HG02852 (cell line): Measurements from ENCODE around the gene CDK14.

Source experiments
- ATAC-seq: cut with Tn5 transposase; IDR thresholded peaks from one replicate; pipeline ENCODE4 v1.9.1; 2021; ENCODE audit warnings: mild to moderate bottlenecking, moderate library complexity; ENCODE audit not compliant: unreplicated experiment

CDK14 gene

DNA sequence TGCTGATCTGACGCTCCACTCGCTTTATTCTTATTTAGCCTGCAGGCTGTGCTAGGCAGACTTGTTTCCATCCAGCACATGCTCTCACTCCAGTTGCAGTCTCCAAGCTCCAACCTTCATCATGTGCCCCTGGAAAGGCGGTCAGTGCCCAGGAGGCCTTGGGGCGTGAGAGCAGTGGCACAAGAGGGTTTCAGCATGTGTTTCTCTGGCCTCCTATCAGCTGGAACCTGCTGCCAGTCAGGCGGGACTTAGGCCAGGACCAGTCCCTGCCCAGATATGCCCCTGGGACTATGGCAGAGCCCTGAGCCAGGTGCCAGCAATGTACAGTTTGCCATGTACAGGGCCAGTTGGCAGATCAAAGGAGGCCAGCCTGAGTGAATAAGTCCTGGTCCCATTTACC is 337.9 kb downstream of the CDK14 start:
- ATAC-seq: no peak

DNA sequence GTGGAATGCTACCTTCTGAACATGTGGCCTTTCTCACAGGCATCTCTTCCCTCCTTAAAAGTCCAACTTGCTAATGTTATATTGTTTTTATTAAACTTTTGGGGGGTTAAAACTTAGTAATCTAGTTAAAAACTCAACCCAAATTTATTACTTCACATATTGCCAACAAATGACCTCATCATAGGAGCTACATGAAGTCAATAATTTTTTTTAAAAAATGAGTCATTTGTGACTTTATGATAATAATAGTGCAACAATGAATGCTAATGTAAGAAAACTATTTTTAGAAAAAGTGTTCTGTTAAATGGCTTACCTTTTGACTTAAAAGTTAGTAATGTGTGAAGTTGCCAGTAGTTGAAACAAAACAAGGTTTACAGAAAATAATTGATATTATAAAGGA is 342.2 kb downstream of the CDK14 start:
- no peak for ATAC-seq

DNA sequence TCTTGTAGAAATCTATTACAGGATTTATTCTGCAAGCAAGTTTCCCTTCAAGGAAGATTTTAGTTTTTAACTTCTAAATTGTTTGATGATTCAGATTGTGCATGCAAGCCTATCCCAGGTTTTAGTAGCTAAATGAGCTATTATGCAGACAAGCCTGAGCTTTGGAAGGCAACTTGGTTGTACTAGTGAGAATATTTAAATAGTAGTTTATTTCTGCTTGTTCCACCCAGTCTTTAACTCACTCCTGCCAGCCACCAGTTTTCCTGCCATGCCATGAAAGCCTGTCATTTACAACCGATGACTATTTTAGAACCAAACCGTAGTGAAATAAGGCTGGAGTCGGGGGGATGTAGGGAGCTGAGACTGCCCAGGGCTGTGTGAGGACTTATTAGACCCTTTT is 343.5 kb downstream of the CDK14 start:
- ATAC-seq: no peak

DNA sequence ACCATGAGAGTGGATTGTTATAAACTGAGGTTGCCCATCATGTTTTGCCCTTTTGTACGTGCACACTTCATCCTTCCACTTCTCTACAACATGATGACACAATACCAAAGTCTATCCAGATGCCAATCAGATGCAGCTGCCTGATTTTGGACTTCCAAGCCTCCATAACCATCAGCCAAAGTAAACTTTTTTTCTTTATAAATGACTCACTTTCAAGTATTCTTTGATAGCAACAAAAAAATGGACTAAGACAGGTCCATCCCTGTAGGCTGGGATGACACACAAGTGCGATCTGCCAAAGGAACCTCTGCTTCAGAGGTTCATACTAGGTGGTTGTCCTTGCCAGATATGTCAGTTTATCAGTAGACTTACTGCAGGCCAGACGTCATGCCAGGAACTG is 347.9 kb downstream of the CDK14 start:
- ATAC-seq: no peak

DNA sequence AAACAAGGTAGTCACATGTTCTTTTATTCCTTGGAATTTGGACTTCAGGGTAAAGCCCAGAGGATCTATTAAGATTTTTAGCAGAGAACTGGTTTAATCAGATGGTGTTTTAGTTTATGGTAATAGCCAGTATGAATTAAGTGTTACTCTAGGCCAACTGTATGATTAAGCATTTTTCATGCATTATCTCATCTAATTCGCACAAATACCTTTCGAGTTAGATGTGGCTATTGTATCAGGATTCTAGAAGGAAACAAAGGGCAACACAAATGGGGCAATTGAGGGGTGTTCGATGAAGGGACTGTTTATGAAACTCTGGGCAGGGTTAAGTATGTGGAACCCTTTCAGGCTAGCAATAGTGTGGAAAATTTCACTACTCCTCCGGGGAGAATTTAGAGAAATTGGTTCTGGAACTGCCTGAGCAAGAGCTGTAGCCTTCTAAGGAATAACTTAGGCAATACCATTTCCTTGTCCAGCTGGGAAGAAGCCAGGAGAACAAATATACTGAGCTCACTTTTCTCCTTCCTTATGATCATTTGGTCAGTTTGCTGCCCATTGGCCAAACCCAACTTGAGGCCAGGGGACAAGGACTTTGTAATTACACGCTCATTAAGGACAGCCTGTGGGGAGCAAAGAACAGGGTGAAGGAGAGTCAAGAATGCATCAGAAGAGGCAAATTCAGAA is 349.1 kb downstream of the CDK14 start:
- no peak for ATAC-seq

DNA sequence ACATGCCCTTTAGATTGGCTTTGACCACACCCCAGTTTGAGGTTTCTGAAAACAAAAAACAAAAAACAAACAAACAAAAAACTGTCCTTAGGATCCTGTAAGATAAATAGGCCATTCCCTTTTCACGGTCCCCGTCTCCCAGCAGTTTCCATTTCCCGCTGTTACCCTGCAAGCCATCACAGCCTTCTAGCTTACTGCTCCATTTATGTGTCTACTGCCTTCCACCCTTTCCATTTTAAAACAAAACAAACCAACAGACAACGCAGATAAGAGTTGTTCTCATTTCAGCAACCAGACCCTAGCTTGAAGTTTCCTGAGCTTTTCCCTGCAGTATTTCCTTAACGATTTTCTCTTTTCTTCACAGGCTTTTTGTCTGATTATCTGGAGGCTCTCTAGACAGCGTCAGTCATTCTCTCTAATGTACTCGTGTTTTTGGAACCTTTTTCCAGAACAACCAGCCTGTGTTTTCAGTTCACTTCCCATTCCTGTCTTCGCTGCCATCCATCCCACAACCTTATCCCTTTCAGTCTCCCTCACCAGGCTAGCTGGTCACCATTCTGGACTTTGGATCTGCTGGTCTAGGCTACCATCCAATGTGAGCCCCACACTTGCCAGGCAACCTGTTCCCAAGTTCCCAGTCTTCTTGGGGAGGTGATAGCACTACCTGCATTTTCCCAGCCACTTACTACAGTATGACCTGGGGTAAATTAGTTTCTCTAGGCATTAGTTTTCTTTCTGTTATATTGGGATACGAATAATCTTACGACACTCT is 350.8 kb downstream of the CDK14 start:
- ATAC-seq: no peak

DNA sequence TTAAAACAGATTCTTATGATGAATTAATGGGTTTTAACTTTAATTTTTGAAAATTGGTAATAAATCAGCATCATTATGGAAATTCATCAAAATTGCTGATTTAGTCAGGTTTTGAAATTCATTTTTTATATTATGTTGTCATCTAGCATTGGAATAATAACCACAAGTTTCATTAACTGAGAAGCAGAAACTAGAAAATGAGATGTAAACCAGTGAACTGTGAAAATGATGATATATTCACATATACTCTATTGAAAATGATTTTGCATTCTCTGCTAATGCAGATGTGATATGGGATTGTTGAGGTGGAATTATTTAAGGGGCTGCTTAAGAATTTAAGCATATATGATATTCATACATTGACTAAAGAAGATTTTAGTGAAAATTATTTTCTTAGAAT is 352.0 kb downstream of the CDK14 start:
- no peak for ATAC-seq

DNA sequence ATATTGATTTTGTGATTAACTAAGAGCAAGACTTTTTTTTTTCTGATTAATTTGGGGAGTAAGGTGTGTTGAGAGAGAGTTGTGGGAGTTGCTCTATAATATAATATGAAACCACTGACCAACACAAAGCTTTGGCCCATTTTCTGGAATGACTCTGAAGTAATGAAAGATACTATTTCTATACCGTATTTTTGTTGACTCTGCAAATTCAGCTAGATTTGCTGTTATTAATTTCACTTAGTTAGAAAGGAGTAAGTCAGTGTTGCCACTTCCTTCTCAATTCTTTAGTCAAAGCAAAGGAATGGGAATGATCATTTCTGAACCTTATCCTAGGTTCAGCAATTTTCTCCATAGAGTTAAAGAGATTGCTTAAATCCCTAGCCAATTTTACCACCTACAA is 355.1 kb downstream of the CDK14 start:
- no peak for ATAC-seq

DNA sequence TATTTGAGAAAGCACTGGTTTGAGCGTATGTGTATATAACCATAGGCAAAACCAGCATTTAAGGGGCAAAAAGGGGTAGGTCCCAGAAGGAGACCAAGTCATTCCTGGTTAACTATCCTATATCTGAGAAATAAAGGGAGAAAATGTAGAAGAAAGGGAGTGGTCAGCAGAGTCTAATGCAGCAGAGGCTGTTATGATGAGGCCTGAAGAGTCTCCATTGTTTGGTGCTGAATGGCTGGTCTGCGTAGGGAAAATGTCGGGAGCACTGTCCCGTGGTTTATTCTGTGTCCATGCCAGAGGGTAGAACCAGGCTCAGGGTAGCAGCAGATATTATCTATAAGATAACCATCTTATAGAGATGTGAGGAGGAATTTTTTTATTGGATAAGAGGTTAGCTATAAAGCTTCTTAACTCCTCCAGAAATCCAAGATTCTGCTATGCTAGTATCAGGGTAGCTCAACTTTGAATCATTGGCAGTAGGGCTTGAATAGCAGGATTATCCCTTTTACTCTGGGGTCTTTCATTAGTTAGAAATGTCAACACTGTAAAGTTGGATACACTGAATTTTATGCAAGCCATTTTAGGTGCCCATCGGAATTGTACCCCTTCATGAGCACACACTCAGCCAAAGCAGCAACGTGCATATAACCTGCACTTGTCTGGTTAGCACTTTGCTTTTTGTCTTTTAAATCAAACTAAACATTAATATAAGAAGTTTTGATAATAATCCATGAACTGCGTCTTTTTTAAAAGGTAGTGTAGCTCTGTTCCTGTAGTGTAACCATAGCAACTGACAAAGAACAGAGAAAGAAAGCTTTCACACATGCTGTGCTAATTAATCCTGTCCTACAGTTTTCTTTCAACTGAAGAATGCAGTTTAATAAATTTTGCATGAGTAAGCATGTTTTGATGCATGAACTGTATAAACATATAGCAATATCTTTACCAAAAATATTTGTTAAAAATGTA is 356.1 kb downstream of the CDK14 start:
- ATAC-seq: no peak

DNA sequence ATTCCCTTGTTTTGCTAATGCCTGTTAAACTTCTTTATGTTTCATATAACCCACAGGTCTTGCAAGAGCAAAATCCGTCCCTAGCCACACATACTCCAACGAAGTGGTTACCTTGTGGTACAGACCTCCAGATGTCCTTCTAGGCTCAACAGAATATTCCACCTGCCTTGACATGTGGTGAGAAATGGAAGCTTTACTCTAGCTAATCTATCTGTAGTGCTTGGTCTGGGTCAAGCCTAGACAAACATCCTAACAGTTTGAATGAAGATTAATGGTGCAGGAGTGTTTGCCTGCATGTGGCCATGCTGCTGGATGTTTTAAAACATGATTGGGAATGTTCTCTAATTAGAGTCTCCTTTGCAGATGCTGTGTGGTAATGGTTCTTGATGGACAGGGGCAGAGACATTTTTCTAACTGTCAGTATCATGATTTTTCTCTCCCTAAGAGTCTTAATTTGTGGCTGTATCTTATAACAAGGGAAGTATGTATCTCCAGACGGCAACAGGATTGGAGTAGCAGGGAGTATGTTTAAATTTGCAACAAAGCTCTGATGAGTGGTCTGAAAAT is 359.6 kb downstream of the CDK14 start:
- no peak for ATAC-seq

DNA sequence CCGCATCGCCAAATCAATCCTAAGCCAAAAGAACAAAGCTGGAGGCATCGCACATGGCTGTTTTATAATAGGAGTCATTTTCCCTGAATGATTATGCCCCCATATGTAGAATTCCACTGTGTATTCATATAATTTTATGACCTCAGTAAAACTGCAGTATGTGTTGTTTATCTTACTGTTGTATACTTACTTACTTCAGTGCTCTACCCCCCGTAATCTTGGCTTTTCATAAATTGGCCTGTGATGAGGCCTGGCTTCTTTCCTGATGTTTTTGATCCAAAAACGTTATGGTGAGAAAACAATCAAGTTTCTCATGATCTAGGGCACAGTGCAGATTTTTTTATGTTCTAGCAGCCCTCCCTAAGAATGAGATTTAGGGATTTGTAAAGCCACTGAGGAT is 361.8 kb downstream of the CDK14 start:
- ATAC-seq: no peak

DNA sequence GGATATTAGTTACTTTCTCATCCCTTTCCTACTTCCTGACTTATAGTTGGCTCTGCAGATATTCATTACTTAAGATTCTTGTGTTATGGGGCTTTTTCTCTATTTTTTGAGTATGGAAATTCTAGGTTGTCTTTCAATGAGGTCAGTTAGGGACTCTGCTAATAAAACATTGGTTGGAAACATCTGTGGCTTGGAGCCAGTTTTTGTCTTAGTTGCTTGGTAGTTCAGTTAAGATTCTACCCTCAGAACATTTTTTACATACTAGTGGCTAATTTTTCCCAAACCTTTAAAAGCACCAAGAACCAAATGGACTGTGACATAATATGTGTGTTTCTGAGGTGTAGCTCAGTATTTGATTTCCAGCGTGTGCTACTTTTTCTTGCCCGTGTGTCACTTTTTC is 362.5 kb downstream of the CDK14 start:
- no peak for ATAC-seq

DNA sequence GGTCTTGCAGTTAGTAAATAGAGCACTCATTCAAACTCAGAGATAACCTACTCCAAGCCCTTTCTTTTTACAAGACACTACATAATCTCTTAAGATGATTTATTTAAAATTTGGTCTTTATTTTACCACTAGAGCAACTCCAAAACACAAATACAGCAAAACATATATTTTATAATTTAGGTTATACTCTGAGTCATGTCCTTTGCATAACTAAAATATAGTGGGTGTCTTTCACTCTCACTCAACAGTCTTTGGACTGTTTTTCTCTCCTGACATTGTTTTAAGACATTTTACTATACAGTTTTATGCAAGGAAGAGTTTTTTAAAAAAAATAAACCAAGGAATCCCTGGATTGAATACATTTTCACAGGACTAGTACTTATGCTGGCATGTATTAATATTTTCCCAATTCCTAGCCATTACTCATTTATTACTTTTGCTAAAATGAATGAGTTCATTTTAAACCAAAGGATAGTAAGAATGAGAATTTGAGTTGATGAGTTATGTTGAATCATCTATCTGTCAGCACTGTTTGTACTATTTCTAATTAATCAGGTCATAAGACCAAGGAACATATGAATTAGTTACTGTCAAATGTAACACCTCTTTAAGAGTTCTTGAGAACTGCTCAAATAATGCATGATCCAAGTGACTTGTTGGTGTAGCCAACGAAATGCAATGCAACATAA is 365.1 kb downstream of the CDK14 start:
- peak; percentile 66 for ATAC-seq

DNA sequence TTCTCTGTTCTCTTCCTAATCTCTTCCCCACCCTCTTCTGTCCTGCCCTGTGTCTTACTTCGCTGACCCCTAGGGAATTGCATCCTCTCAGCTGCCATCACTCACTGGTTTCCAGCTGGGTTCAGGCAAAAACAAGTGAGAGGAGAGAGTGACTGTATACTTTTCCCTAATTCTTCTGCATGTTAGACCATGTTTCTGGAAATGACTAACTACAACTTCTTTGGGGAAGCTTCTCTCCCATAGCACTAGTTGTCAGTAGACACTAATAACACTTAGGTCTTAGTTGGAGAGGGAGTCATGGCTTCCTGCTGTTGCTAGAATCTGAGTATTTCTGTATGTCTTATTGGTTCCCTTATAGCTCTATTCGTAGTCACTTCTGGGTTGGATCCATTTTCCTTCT is 369.1 kb downstream of the CDK14 start:
- no peak for ATAC-seq

DNA sequence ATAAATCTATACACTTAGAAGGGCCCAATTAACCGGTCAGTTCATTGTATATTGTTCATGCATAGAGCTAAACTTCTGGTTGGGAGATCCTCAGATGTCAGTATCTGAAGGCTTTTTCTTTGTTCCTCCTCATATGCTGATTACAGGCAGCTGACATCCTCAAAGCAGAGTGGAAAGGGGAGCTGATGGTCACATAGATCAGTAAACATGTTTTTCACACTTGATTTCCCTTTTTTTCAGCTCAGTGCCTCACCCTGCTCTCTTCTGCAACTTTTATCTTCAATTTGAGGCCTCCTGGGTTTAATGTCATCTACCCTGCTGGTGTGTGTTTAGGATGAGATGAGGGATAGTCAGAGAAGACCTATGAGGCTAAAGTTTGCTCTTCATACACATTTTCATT is 370.2 kb downstream of the CDK14 start:
- ATAC-seq: no peak

DNA sequence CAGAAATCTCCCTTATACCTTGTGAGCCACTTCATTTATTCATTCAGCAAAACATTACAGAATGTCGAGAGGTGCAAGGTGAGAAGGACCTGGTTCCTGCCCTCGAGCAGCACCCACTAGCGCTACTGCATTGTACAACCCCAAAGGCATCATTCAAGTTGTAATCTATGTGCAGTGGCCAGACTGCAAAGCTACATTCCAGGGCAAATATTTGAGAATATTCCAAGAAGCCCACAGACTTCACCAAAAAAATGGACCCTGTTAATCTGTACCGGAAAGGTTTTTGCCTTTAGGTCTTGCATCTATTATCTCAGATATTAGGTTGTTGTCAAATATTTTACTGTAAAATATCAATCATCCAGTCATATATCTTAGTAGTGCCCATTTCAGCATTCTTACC is 372.8 kb downstream of the CDK14 start:
- no peak for ATAC-seq

DNA sequence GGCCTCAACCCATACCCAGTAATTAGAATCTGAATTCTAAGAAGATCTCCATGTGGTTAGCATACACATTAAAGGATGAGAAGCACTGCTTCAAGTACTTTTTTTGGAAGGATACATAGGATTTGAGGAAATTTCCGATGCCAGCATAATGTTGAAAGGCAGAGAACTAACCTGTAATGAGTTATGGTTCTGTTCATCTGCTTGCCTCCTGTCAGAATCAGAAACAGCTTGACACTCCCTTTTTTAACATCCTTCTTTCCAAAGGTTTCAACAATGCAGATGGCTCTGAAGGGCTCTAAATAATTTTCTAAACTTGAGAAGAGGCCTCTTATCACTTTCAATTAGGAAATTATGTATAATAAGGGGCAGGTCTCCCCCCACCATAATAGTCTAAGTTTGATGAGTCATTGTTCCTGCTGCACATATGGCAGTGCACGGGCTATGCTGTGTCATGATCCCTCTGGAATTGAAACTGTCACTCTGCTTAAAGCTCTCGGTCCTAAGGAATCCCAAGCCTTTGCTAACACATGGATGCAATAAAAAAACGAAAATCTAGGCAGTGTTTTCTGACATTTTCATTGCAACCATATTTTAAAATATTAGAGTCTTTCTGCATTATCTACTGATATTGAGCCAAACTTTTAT is 376.9 kb downstream of the CDK14 start:
- no peak for ATAC-seq

DNA sequence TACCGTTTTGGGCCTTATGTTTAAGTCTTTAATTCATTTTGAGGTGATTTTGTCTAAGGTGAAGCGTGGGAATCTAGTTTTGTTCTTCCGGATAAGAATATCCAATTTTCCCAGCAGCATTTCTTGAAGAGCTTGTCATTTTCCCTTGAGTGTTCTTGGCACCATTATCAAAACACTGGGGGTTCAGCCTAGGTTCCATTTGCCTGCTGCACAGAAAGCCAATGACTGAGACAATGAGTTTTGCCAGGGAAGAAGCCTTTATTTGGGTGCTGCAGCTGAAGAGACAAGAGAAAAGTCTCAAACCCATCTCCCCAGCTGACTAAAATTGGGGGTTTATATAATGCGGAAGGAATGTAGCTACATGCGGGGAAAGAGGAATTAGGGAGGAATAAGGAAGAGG is 380.9 kb downstream of the CDK14 start:
- no peak for ATAC-seq

DNA sequence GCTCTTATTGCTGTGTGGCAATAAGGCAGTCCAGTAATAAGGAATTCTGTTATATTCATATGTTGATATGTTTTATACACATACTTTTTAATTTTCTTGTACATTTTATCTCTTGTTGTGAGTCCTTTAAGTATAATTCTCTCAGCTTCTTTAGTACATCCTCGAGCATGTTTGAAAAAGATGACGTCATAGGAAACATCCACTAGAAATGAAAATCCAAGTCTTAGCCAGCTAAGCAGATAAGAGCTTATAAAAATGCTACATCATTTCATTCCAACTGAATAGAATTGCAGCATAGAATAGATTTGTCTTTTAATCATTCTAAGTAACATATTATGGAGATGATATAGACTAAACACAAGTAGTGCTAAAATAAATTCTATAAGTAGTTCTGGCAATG is 384.4 kb downstream of the CDK14 start:
- no peak for ATAC-seq

DNA sequence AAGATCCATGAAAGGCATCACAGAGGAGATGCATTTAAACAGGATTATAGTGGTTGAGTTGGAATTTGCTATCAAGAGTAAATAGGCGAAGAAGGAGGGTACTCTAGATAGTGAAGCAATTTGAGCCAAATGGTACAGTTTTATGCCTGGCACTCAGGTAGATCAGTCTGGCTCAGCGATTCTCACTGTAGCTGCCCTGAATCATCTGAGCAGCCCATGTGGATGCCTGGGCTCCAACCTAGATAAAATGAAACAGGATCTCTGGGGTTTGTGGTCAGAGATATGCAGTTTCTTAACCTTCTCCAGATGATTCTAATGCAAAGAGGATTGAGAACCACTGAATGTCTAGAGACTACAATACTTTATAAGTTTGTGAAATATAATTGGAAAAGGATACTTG is 386.1 kb downstream of the CDK14 start:
- no peak for ATAC-seq
